H1 (cell line): ENCODE measurements around the gene PCDHGA1. TPM values are rescaled to one million over a fixed set of nuclear protein-coding genes. Genes with fewer than 3 reads are reported as not detected.

Experiments
- CTCF ChIA-PET: fragments of 300-600 bp; sonication (Branson Sonifier 250); formaldehyde crosslinking; loops from one replicate; lab custom pipeline; 2021; ENCODE audit not compliant: partially characterized antibody; lab: Charles Lee
- POLR2A ChIA-PET: fragments of 300-600 bp; sonication (Branson Sonifier 250); formaldehyde crosslinking; loops from one replicate; lab custom pipeline; 2021; ENCODE audit warnings: inconsistent platforms; ENCODE audit not compliant: partially characterized antibody; lab: Charles Lee
- DNase-seq, 2 experiments: peaks; one replicate each; pipeline versions ENCODE4 v3.0.0 to v3.0.0-alpha.2; 2010 to 2022; ENCODE audit warnings: low spot score in 2 of 2, low read depth in 1 of 2, mixed read lengths in 1 of 2
- FAIRE-seq: peaks from 2 replicates; lab custom pipeline; 2011; peaks lifted over from hg19 to GRCh38; lab: Jason Lieb, UNC
- H2AFZ ChIP-seq: 2 replicates; pipeline ENCODE4 v1.8.1; 2012; ENCODE audit warnings: low read length, inconsistent platforms
- H2AK5ac ChIP-seq: 2 replicates; pipeline ENCODE4 v1.6.1; 2013; ENCODE audit warnings: low read depth, low read length
- H2BK120ac ChIP-seq: replicated peaks from 2 replicates; pipeline ENCODE3; 2013; ENCODE audit warnings: low read depth, low read length, inconsistent platforms
- H2BK12ac ChIP-seq: 2 replicates; pipeline ENCODE4 v1.6.1; 2013; ENCODE audit warnings: low read depth, low read length
- H2BK15ac ChIP-seq: 2 replicates; pipeline ENCODE4 v1.6.1; 2013; ENCODE audit warnings: low read length
- H2BK20ac ChIP-seq: 2 replicates; pipeline ENCODE4 v1.6.1; 2013; ENCODE audit warnings: low read length
- H2BK5ac ChIP-seq: 2 replicates; pipeline ENCODE4 v1.6.1; 2013; ENCODE audit warnings: low read depth, low read length
- H3K14ac ChIP-seq: 2 replicates; pipeline ENCODE4 v1.6.1; 2013; ENCODE audit warnings: inconsistent platforms; ENCODE audit not compliant: insufficient read length
- H3K18ac ChIP-seq: 2 replicates; pipeline ENCODE4 v1.6.1; 2013; ENCODE audit warnings: low read length; ENCODE audit errors: extremely low read depth
- H3K23ac ChIP-seq: 2 replicates; pipeline ENCODE4 v1.6.1; 2013; ENCODE audit warnings: inconsistent platforms; ENCODE audit not compliant: insufficient read length
- H3K23me2 ChIP-seq: 2 replicates; pipeline ENCODE4 v1.6.1; 2013; ENCODE audit warnings: low read depth, low read length
- H3K27ac ChIP-seq: 2 replicates; pipeline ENCODE4 v1.6.1; 2011; ENCODE audit warnings: low read depth, low read length, inconsistent platforms
- H3K27me3 ChIP-seq, 4 experiments: replicated peaks in 1 of 4; 1 replicate in 1 of 4; 2 replicates in 3 of 4; pipeline versions ENCODE4 v1.6.1 to v1.8.1; 2011 to 2013; ENCODE audit warnings: low read length in 3 of 4, mild to moderate bottlenecking in 3 of 4, inconsistent platforms in 2 of 4, mixed read lengths in 2 of 4, moderate library complexity in 1 of 4; ENCODE audit not compliant: control insufficient read depth in 3 of 4, insufficient read depth in 3 of 4; ENCODE audit errors: extremely low read depth in 1 of 4
- H3K36me3 ChIP-seq, 4 experiments: 2 replicates each; pipeline versions ENCODE4 v1.6.1 to v1.8.1; 2011 to 2013; ENCODE audit warnings: mild to moderate bottlenecking in 4 of 4, low read length in 3 of 4, moderate library complexity in 2 of 4, control low read depth in 1 of 4, inconsistent platforms in 1 of 4; ENCODE audit not compliant: insufficient read depth in 4 of 4, control insufficient read depth in 2 of 4
- H3K4ac ChIP-seq: replicated peaks from 2 replicates; pipeline ENCODE3; 2013; ENCODE audit warnings: low read length, low read depth, mixed read lengths, inconsistent platforms; ENCODE audit not compliant: insufficient read length
- H3K4me1 ChIP-seq, 4 experiments: replicated peaks in 1 of 4; 1 replicate in 1 of 4; 2 replicates in 3 of 4; pipeline versions ENCODE4 v1.6.1 to v1.8.1; 2011 to 2013; ENCODE audit warnings: low read length in 3 of 4, inconsistent platforms in 2 of 4, mixed read lengths in 1 of 4; ENCODE audit not compliant: insufficient read depth in 4 of 4, control insufficient read depth in 3 of 4
- H3K4me2 ChIP-seq, 2 experiments: 2 replicates each; pipeline versions ENCODE4 v1.6.1 to v1.8.1; 2011 to 2013; ENCODE audit warnings: low read depth in 2 of 2, low read length in 2 of 2, control low read depth in 1 of 2, inconsistent platforms in 1 of 2, mild to moderate bottlenecking in 1 of 2; ENCODE audit not compliant: insufficient read depth in 1 of 2
- H3K4me3 ChIP-seq, 4 experiments: fragments of 200-600, 300-600 bp in 1 of 4; sonication (generic), shearing (Covaris generic), sonication (Bioruptor Twin) in 1 of 4; 2 replicates each; pipeline versions ENCODE4 v1.5.1 to v1.8.1; 2011 to 2016; ENCODE audit warnings: low read length in 4 of 4, low read depth in 3 of 4, control low read depth in 2 of 4, inconsistent platforms in 2 of 4, mild to moderate bottlenecking in 2 of 4, mixed read lengths in 1 of 4, moderate library complexity in 1 of 4; ENCODE audit not compliant: insufficient read depth in 2 of 4; ENCODE audit errors: extremely low read depth in 1 of 4
- H3K56ac ChIP-seq: replicated peaks from 2 replicates; pipeline ENCODE3; 2013; ENCODE audit warnings: low read depth, mild to moderate bottlenecking, mixed read lengths, low read length, inconsistent platforms; ENCODE audit not compliant: insufficient read length
- H3K79me1 ChIP-seq: 2 replicates; pipeline ENCODE4 v1.6.1; 2013; ENCODE audit warnings: low read depth, low read length, control low read depth
- H3K79me2 ChIP-seq, 2 experiments: 2 replicates each; pipeline versions ENCODE4 v1.6.1 to v1.8.1; 2012 to 2013; ENCODE audit warnings: low read length in 2 of 2, mild to moderate bottlenecking in 2 of 2, inconsistent platforms in 1 of 2; ENCODE audit not compliant: insufficient read depth in 2 of 2, control insufficient read depth in 1 of 2
- H3K9ac ChIP-seq, 4 experiments: replicated peaks in 1 of 4; 1 replicate in 1 of 4; 2 replicates in 3 of 4; pipeline versions ENCODE4 v1.6.1 to v1.8.1; 2011 to 2013; ENCODE audit warnings: low read depth in 3 of 4, low read length in 3 of 4, control low read depth in 2 of 4, mild to moderate bottlenecking in 2 of 4, moderate library complexity in 2 of 4, inconsistent platforms in 1 of 4; ENCODE audit errors: extremely low read depth in 1 of 4
- H3K9me3 ChIP-seq, 2 experiments: 2 replicates each; pipeline versions ENCODE4 v1.6.1 to v1.8.1; 2012 to 2013; ENCODE audit warnings: mild to moderate bottlenecking in 2 of 2, moderate library complexity in 2 of 2, control low read depth in 1 of 2, inconsistent platforms in 1 of 2, low read depth in 1 of 2, low read length in 1 of 2, mixed read lengths in 1 of 2; ENCODE audit not compliant: insufficient read depth in 2 of 2
- H4K20me1 ChIP-seq, 2 experiments: replicated peaks in 1 of 2; 2 replicates each; pipeline versions ENCODE3 to v1.8.1; 2011 to 2013; ENCODE audit warnings: inconsistent platforms in 2 of 2, low read length in 2 of 2, mild to moderate bottlenecking in 1 of 2; ENCODE audit not compliant: insufficient read depth in 2 of 2, control insufficient read depth in 1 of 2
- H4K5ac ChIP-seq: 2 replicates; pipeline ENCODE4 v1.6.1; 2013; ENCODE audit warnings: low read length, low read depth, mixed read lengths, inconsistent platforms; ENCODE audit not compliant: insufficient read length
- H4K8ac ChIP-seq: 2 replicates; pipeline ENCODE4 v1.8.0; 2013; ENCODE audit warnings: mild to moderate bottlenecking, moderate library complexity, low read length, inconsistent platforms; ENCODE audit not compliant: insufficient read depth; ENCODE audit errors: extremely low read depth
- H4K91ac ChIP-seq: replicated peaks from 2 replicates; pipeline ENCODE3; 2013; ENCODE audit warnings: low read length, mixed read lengths, inconsistent platforms; ENCODE audit not compliant: insufficient read length
- WGBS, 2 experiments: shearing (Covaris generic) in 1 of 2; methylation state at CpG; one replicate each; pipeline versions ENCODE4 v1.1.6 to v1.1.7; 2013 to 2015; ENCODE audit warnings: low lambda C conversion rate in 2 of 2, mixed read lengths in 2 of 2, inconsistent platforms in 1 of 2, low coverage in 1 of 2, missing lambda C conversion rate in 1 of 2; ENCODE audit not compliant: insufficient replicate concordance in 2 of 2, insufficient coverage in 1 of 2, insufficient read length in 1 of 2; ENCODE audit errors: extremely low coverage in 1 of 2, missing lambda C conversion rate in 1 of 2; 5-methylcytosine and 5-hydroxymethylcytosine counted together
- polyA plus RNA-seq, 7 experiments: library from polyadenylated mRNA; depleted of rRNA in 3 of 7; stranded (reverse) in 5 of 7; unstranded in 2 of 7; fragments of >200 nt in 5 of 7; fragments of 200-250 nt in 2 of 7; gene quantifications; 1 replicate in 5 of 7; 2 replicates in 1 of 7; 4 replicates in 1 of 7; pipeline versions ENCODE4 v1.2.1 to v1.2.3, GENCODE V29; 2011 to 2013; ENCODE audit warnings: missing spikeins in 2 of 7, mixed read lengths in 2 of 7
- total RNA-seq: library from RNA; stranded (reverse); fragmentation: NEBNext Ultra II Directional; extraction: Animal tissue kit (Norgen Biotek cat#: 25700); gene quantifications from 2 replicates; pipeline ENCODE4 v1.2.1, GENCODE V29; 2021

The PCDHGA1 gene
- total and polyA plus RNA-seq, 2 of the 8 experiments (the other 6 are each of a cell fraction or from before 2014, with no cell fraction given), result 0.57 to 0.89 TPM

- no peaks in the 10 kb centered on the region for H3K9me3 ChIP-seq
- no peak within 1 kb of the TSS for H3K56ac ChIP-seq
- H4K8ac ChIP-seq, result no peak within 1 kb of the TSS
- no peak within 1 kb of the TSS for H2BK5ac ChIP-seq
- no peak within 1 kb of the TSS for H3K18ac ChIP-seq
- 79% methylated on average over 14 of the region's 14 CpGs; no CpG with 5 or more reads in 1 of the 2 experiments for WGBS, 2 experiments
- peaks cover 24% of the 10 kb centered on the region for H3K23me2 ChIP-seq
- H3K79me2 ChIP-seq, result peaks cover 0 to 3% of the 10 kb centered on the region in 2 experiments; a peak in 1 of 4 replicates
- no peak within 1 kb of the TSS for H3K4me2 ChIP-seq
- ChIA-PET POLR2A (interaction anchor here (0.8 to 1.6 kb wide), 5 partner anchors 13 to 171 kb away, joined by 3 to 4 read pairs (median 4); no protein-coding TSS in a partner anchor), CTCF (interaction anchor here (0.5 to 50.9 kb wide), 16 partner anchors 8 to 694 kb away, joined by 3 to 1236 read pairs (median 4); partner anchors contain the start of genes PCDHA2, PCDHAC1, PCDHB15 and PCDHGA10)
- H4K5ac ChIP-seq, result no peak within 1 kb of the TSS
- H3K4me1 ChIP-seq, result peaks cover 0 to 26% (median 17%) of the 10 kb centered on the region in 4 experiments; a peak in 6 of 7 replicates
- DNase-seq (no peak), FAIRE-seq (no peak)
- no peak within 1 kb of the TSS for H2AFZ ChIP-seq
- 0 out of 2 replicates have a peak within 1 kb of the TSS, but pooled peaks have one; percentile 40 for H2BK15ac ChIP-seq
- H3K36me3 ChIP-seq, result no peaks in the 10 kb centered on the region
- H3K9ac ChIP-seq, result no peak within 1 kb of the TSS
- no peak within 1 kb of the TSS for H3K4ac ChIP-seq
- no peak within 1 kb of the TSS for H3K23ac ChIP-seq
- no peak within 1 kb of the TSS for H4K91ac ChIP-seq
- H2BK120ac ChIP-seq, result no peak within 1 kb of the TSS
- peaks cover 20 to 56% (median 51%) of the 10 kb centered on the region in 4 experiments for H3K27me3 ChIP-seq
- no peak within 1 kb of the TSS for H3K4me3 ChIP-seq
- no peak within 1 kb of the TSS for H3K27ac ChIP-seq
- H2BK12ac ChIP-seq, result no peak within 1 kb of the TSS
- no peak within 1 kb of the TSS for H2BK20ac ChIP-seq
- H3K14ac ChIP-seq, result no peak within 1 kb of the TSS
- peaks cover 13 to 23% of the 10 kb centered on the region in 2 experiments for H4K20me1 ChIP-seq
- no peaks in the 10 kb centered on the region; the same call in none of the 2 replicates for H3K79me1 ChIP-seq
- no peak within 1 kb of the TSS; the same call in 1 of the 2 replicates for H2AK5ac ChIP-seq
Measured at GRCh38 chr5:141488591-141489561, 158.6 kb downstream of the PCDHGA1 start, which contains the start of gene PCDHGC5. TSS of gene PCDHGC5 (plus strand) at chr5:141489081. CDS start at chr5:141489241, 160 bp downstream.
